CD4-positive, alpha-beta T cell treated with Interleukin-4 for 1 hour (primary cell): ENCODE results near the gene CENPP.

Source experiments
- DNase-seq, 2 donors: peaks; one replicate each; pipeline ENCODE4 v3.0.0-alpha.2; 2020 to 2022

The CENPP gene

DNA sequence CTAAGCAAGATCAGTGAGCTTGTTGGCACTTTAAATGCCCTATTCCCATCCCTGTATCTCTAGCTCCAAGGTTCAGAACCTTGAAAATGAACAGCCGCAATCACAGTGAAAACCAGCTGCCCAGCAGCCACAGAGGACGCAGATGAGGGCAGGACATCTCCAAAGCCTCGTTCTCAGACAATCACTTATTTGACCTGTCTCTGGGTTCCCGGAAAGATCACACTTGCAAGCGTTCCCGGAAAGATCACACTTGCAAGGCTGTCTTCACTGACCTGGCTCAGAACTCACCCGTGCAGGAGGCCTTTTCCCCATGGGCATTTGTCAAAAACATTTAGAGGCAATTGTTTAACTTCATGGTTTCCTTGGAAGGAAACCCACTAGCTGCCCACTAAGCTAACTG, 318.5 kb downstream of the CENPP start:
- DNase-seq = no peak

GRCh38 chr9:92645041-92645440, 319.3 kb downstream of the CENPP start:
- no peak for DNase-seq

DNA sequence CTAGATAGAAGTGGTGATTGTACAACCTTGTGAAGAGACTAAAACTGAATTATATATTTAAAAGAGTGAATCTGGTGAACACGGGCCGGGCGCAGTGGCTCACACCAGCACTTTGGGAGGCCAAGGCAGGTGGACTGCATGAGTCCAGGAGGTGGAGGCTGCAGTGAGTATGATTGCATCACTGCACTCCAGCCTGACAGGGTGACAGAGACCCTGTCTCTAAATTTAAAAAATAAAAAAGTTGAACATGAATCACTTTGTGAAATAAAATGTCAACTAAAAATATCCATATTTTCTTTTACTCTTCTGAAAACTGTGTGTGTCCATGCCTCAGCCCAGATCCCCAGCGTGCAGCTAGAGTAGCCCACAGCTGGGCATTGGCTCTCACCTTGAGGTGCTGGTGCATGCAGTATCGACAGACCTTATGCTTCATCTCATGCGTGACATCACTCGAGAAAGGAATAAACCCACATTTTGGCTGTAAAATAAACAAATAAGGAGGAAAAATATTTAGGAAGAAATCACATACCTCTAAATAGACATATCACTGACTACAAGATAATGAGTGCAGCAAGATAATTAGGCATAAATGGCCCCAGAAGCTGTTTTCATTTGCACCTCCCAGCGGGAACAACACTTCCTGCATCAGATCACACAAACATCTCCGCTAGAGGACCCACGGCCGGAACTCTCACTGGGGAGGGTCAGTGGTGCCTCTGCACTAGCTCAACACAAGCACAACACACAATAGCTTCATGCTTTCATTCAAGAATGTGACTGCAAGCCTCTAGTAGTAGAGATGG, 322.1 kb downstream of the CENPP start:
- no peak for DNase-seq

- peak in 1 of 2 donors; percentile 9 for DNase-seq
Measured at GRCh38 chr9:92648474-92648971, 322.8 kb downstream of the CENPP start.

DNA sequence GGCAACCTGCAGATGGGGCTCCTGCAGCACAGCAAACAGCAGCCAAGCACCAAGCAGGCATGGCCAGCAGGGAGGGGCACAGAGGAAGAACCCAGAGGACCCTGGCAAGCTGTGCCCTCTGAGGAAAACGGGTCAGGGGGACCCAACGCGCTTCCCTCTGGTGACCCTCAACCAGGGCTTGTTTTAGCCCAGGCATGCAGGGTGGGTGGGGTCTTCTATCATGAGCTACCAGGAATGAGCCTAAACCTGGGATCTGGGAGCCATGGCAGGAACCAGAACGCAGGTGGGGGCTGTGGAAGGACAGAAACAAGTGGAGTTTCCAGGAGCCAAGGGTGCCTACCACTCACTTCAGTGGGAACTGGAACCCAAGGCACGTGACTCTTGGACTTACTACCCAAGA, 323.3 kb downstream of the CENPP start:
- peak in 1 of 2 donors; percentile 7 for DNase-seq

DNA sequence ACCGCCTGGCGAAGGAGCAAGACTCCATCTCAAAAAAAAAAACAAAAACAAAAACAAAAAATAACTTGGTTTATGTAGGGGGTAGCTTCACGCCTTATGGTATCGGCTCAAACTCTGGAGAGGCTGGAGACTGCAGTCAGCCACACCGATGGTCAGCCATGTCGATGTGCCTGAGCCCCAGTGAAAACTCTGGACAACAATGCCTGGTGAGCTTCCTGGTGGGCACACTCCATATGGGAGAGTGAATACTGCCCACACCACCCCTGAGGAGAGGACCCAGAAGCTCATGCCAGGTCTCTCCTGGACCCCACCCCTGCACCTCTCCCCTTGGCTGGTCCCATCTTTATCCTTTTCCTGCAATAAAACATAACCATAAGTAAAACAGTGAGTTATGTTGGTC, 324.5 kb downstream of the CENPP start:
- peak in 1 of 2 donors; percentile 7 for DNase-seq

DNA sequence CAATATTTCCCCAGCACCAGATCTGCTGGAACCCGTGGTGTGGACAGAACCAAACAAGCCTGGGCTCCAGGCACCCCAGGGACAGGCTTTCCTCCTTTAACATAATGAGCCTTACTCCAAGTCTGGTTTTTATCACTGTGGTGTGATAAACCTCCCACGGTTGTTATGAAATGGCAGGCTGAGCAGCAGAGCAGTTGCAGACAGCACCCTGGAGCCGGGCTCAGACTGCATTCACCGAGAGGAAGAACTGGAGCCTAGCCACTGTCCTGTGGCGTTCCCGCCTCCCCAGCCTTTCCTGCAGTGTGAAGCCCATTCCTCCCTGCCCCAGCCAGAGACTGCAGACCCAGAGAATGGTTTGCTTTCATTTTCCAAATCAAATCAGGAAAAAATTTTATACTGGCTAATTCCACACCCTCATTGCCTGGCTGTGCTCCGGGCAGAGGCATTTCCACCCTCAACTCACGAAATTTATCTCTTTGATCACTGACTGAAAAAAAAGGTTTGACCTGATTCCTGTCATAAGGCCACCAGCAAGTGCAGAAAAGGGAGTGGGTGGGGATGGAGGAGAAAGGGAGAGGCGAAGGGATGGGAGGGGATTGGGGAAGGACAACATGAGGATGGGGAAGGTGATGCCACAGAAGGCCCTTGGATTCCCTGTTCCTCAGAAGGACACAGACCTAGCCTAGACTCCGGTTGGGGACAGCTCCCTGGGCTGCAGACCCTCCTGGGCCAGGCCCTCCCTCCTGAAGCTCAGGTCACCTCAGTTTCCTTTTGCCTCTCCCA, 325.3 kb downstream of the CENPP start:
- no peak for DNase-seq

DNA sequence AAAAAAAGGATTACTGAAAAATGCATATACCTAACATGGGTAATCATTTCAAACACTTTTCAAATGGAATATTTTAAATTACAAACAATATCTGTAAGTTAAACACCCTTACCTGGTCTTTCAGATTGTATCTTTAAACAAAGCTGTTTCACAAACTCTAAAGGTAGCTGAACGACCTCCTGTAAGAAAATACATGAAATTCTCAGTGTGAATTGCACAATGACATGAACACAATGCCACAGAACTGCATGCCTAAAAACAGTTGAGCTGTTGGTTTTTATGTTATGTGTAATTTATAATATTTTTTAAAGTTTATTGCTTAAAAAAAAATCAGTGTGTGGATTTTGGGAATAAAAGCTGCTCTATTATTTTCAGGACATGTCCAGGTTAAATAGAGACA, 326.7 kb downstream of the CENPP start:
- DNase-seq = no peak

DNA sequence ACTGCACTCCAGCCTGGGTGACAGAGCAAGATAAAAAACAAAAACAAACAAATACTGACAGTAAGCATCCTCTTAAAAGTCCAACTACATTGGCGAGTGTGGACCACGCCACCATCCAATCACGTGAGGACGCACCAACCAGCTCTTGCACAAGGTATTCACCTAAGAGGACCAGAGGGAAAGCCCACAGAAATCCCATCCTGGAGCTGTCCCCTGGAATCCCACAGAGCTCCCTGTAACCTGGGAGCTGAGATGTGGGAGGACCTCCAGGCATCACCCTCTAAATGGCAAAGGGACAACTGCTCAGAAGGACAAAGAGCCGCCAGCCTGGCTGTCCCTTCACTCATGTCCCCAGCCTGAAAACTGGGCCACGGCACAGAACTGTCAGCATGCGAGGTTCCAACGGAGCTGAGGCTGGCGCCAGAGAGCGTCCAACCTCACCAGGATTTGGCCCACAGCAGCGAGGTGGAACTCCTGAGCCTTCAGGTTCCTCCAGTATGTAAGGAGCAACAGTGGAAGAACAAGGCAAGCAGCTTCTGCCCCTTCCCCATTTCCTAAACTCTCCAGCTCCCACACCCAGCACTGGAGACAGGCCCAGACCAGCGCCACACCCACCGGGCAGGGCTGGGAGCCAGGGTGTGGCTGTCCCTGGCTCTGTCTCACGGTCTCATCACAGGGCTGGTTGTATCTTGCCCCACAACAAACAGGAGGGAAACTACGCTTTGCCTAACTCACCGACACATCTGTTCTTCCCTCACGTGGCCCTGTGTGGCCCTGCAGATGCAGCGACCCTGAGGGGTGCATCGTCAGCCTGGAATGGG, 328.9 kb downstream of the CENPP start:
- DNase-seq = no peak

- DNase-seq = no peak
Measured at GRCh38 chr9:92655366-92655765, 329.6 kb downstream of the CENPP start.

GRCh38 chr9:92655896-92656536, 330.3 kb downstream of the CENPP start:
- DNase-seq = no peak

- DNase-seq = no peak
Measured at GRCh38 chr9:92656537-92656925, 330.8 kb downstream of the CENPP start.

- DNase-seq = no peak
Measured at GRCh38 chr9:92657296-92658094, 331.7 kb downstream of the CENPP start.

GRCh38 chr9:92658176-92658575, 332.4 kb downstream of the CENPP start:
- no peak for DNase-seq

- no peak for DNase-seq
Measured at GRCh38 chr9:92658611-92659010, 332.9 kb downstream of the CENPP start.

- no peak for DNase-seq
Measured at GRCh38 chr9:92659601-92660000, 333.8 kb downstream of the CENPP start.

- no peak for DNase-seq
Measured at GRCh38 chr9:92660266-92660665, 334.5 kb downstream of the CENPP start.

GRCh38 chr9:92661127-92661526, 335.4 kb downstream of the CENPP start:
- no peak for DNase-seq

DNA sequence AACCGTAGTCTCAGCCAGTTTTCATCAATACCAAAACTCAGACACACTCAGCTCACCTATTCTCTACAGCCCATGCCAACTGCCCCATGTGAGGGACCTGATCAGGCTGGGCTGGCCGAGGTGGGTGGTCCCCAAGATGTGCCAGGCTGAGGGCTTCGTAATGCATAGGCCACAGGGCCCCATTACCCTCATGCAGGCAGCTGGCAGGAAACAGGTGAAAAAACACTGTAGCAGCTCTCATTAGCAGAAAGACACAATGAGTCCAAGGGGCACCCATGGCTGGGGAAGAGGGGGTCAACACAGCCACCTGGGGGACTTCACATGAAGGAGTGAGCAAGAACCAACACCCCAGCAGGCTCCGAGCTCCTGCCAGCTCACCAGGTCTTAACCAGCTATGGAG, 336.0 kb downstream of the CENPP start:
- no peak for DNase-seq

GRCh38 chr9:92663126-92663525, 337.4 kb downstream of the CENPP start:
- DNase-seq = no peak

- DNase-seq = no peak
Measured at GRCh38 chr9:92663951-92664350, 338.2 kb downstream of the CENPP start.
